ENCODE data around the gene NOL3. TPM values are rescaled to one million over a fixed set of nuclear protein-coding genes. Genes with fewer than 3 reads are reported as not detected.

Gene NOL3
- total RNA-seq, 1 donor from 2014 or later: 10.9 TPM

- Mint-ChIP-seq H3K27me3 (ENCODE audit: low read depth, unreplicated experiment) (peaks cover 5% of the 10 kb centered on the region), H3K4me3 (ENCODE audit: unreplicated experiment) (no peak overlapping the region), H3K9me3 (ENCODE audit: unreplicated experiment) (no peaks in the 10 kb centered on the region), H3K36me3 (ENCODE audit: low read depth, unreplicated experiment) (peaks cover 5% of the 10 kb centered on the region), H3K4me1 (ENCODE audit: low read depth, unreplicated experiment) (peaks cover 15% of the 10 kb centered on the region), H3K27ac (ENCODE audit: unreplicated experiment) (no peak overlapping the region)
- peaks cover 33% of the 10 kb centered on the region for H3K4me1 ChIP-seq (ENCODE audit: insufficient read depth, low read length)
- peak overlapping the region; percentile 94 for H2AFZ ChIP-seq (ENCODE audit: low read depth, low read length)
- H3K9ac ChIP-seq (ENCODE audit: low read length): peak overlapping the region; percentile 90
- no peaks in the 10 kb centered on the region for H3K27me3 ChIP-seq (ENCODE audit: insufficient read depth, low read length)
- FAIRE-seq: no peak
- H3K79me2 ChIP-seq (ENCODE audit: insufficient read depth, low read length): peaks cover 23% of the 10 kb centered on the region
- H3K4me2 ChIP-seq (ENCODE audit: low read length): peak overlapping the region; percentile 91
- no peaks in the 10 kb centered on the region for H3K9me3 ChIP-seq (ENCODE audit: insufficient read depth, low read depth, low read length)
- H3K27ac ChIP-seq (ENCODE audit: low read depth, low read length): peak overlapping the region; percentile 30
- peak overlapping the region; percentile 70 for H3K4me3 ChIP-seq (ENCODE audit: insufficient read depth, low read depth, low read length)
- no peaks in the 10 kb centered on the region for H3K36me3 ChIP-seq (ENCODE audit: insufficient read depth, low read length)
- TF ChIP-seq EZH2 (IDR thresholded peaks at IDR 0.05; ENCODE audit: insufficient read depth, low read length): no peak
- TF ChIP-seq CTCF (IDR thresholded peaks at IDR 0.05; ENCODE audit: insufficient read depth, low read depth, low read length): no peak
- no peak for DNase-seq (ENCODE audit: low read depth)
- H4K20me1 ChIP-seq (ENCODE audit: insufficient read depth, low read length): peaks cover 58% of the 10 kb centered on the region
These were observed 12.9 kb downstream of the NOL3 start for GRCh38 chr16:67183284-67183626.

GRCh38 chr16:67183627-67184452 is 13.5 kb downstream of the NOL3 start, which contains the start of gene MATCAP1:
MATCAP1 (minus strand) TSS chr16:67183963; CDS start chr16:67180610, 3,353 bp downstream.
- peaks cover 2% of the 10 kb centered on the region for H3K27me3 Mint-ChIP-seq (ENCODE audit: low read depth, unreplicated experiment)
- peak within 1 kb of the TSS; percentile 91 for H3K4me2 ChIP-seq (ENCODE audit: low read length)
- FAIRE-seq (peak; percentile 49), DNase-seq (ENCODE audit: low read depth) (peak; percentile 96)
- no peaks in the 10 kb centered on the region for H3K9me3 Mint-ChIP-seq (ENCODE audit: unreplicated experiment)
- peaks cover 15% of the 10 kb centered on the region for H3K4me1 Mint-ChIP-seq (ENCODE audit: low read depth, unreplicated experiment)
- peak within 1 kb of the TSS; percentile 94 for H2AFZ ChIP-seq (ENCODE audit: low read depth, low read length)
- peaks cover 3% of the 10 kb centered on the region for H3K36me3 Mint-ChIP-seq (ENCODE audit: low read depth, unreplicated experiment)
- no peaks in the 10 kb centered on the region for H3K9me3 ChIP-seq (ENCODE audit: insufficient read depth, low read depth, low read length)
- no peak for TF ChIP-seq EZH2 (IDR thresholded peaks at IDR 0.05; ENCODE audit: insufficient read depth, low read length)
- no peak for TF ChIP-seq CTCF (IDR thresholded peaks at IDR 0.05; ENCODE audit: insufficient read depth, low read depth, low read length)
- H3K9ac ChIP-seq (ENCODE audit: low read length): peak within 1 kb of the TSS; percentile 90
- peak within 1 kb of the TSS; percentile 79 for H3K4me3 Mint-ChIP-seq (ENCODE audit: unreplicated experiment)
- peaks cover 53% of the 10 kb centered on the region for H4K20me1 ChIP-seq (ENCODE audit: insufficient read depth, low read length)
- peaks cover 23% of the 10 kb centered on the region for H3K79me2 ChIP-seq (ENCODE audit: insufficient read depth, low read length)
- H3K4me1 ChIP-seq (ENCODE audit: insufficient read depth, low read length): peaks cover 33% of the 10 kb centered on the region
- H3K4me3 ChIP-seq (ENCODE audit: insufficient read depth, low read depth, low read length): peak within 1 kb of the TSS; percentile 70
- H3K27me3 ChIP-seq (ENCODE audit: insufficient read depth, low read length): no peaks in the 10 kb centered on the region
- H3K27ac ChIP-seq (ENCODE audit: low read depth, low read length): peak within 1 kb of the TSS; percentile 96
- H3K27ac Mint-ChIP-seq (ENCODE audit: unreplicated experiment): no peak within 1 kb of the TSS
- no peaks in the 10 kb centered on the region for H3K36me3 ChIP-seq (ENCODE audit: insufficient read depth, low read length)
